ENCODE results near the gene EIF3K. TPM values are rescaled to one million over a fixed set of nuclear protein-coding genes. Genes with fewer than 3 reads are reported as not detected.

EIF3K gene
- total RNA-seq, 4 donors from 2014 or later: 326 to 534 (median 466) TPM

GRCh38 chr19:38682195-38682867, 63.3 kb downstream of the EIF3K start:
- TF ChIP-seq EP300 (IDR thresholded peaks at IDR 0.05): no peak
- TF ChIP-seq POLR2A (IDR thresholded peaks at IDR 0.05): no peak
- no peak for TF ChIP-seq CTCF (IDR thresholded peaks at IDR 0.05)
- H3K4me3 ChIP-seq: no peak overlapping the region
- H3K27me3 ChIP-seq: no peaks in the 10 kb centered on the region
- peaks cover 0 to 5% (median 0%) of the 10 kb centered on the region in 3 donors for H3K36me3 ChIP-seq
- peak overlapping the region in 3 of 4 donors; percentile 86 to 95 (median 90) for H3K27ac ChIP-seq
- DNase-seq (ENCODE audit: low spot score in 2 of 2): no peak
- 92% methylated on average over 5 to 11 of the region's 11 CpGs for WGBS, 2 donors
- H3K9me3 ChIP-seq: no peaks in the 10 kb centered on the region
- H3K4me1 ChIP-seq: peaks cover 0 to 95% (median 67%) of the 10 kb centered on the region in 4 donors

- no peak overlapping the region for H3K4me3 ChIP-seq
- H3K27me3 ChIP-seq: no peaks in the 10 kb centered on the region
- no peaks in the 10 kb centered on the region for H3K9me3 ChIP-seq
- peaks cover 0 to 5% (median 0%) of the 10 kb centered on the region in 3 donors for H3K36me3 ChIP-seq
- H3K4me1 ChIP-seq: peaks cover 0 to 95% (median 69%) of the 10 kb centered on the region in 4 donors
- peak overlapping the region; percentile 73 to 95 (median 88) for H3K27ac ChIP-seq
- WGBS, 2 donors: 72 to 77% methylated on average over 7 of the region's 7 CpGs
- DNase-seq (ENCODE audit: low spot score in 2 of 2): no peak
- TF ChIP-seq EP300 (IDR thresholded peaks at IDR 0.05) (no peak), POLR2A (IDR thresholded peaks at IDR 0.05) (no peak), CTCF (IDR thresholded peaks at IDR 0.05) (no peak)
Measured at GRCh38 chr19:38682872-38683392, 63.9 kb downstream of the EIF3K start.

- peak in 1 of 5 experiments; percentile 4 for TF ChIP-seq CTCF (IDR thresholded peaks at IDR 0.05)
- TF ChIP-seq POLR2A (IDR thresholded peaks at IDR 0.05): no peak
- peak in 1 of 2 donors; percentile 46 for TF ChIP-seq EP300 (IDR thresholded peaks at IDR 0.05)
Measured at GRCh38 chr19:38683393-38684077, 64.5 kb downstream of the EIF3K start.

GRCh38 chr19:38684078-38684861, 65.3 kb downstream of the EIF3K start:
- peaks cover 0 to 95% (median 63%) of the 10 kb centered on the region in 4 donors for H3K4me1 ChIP-seq
- no peaks in the 10 kb centered on the region for H3K9me3 ChIP-seq
- peaks cover 0 to 5% (median 0%) of the 10 kb centered on the region in 3 donors for H3K36me3 ChIP-seq
- TF ChIP-seq EP300 (IDR thresholded peaks at IDR 0.05) (peak in 1 of 2 donors; percentile 49), CTCF (IDR thresholded peaks at IDR 0.05) (no peak)
- 28 to 36% methylated on average over 7 of the region's 7 CpGs for WGBS, 2 donors
- peak overlapping the region; percentile 73 to 95 (median 88) for H3K27ac ChIP-seq
- no peak overlapping the region for H3K4me3 ChIP-seq
- DNase-seq (ENCODE audit: low spot score in 2 of 2): peak in 1 of 2 donors; percentile 43
- H3K27me3 ChIP-seq: no peaks in the 10 kb centered on the region

More at GRCh38 chr19:38683393-38684077, 64.5 kb downstream of the EIF3K start:
- H3K27ac ChIP-seq: peak overlapping the region; percentile 73 to 95 (median 88)
- no peak overlapping the region for H3K4me3 ChIP-seq
- no peaks in the 10 kb centered on the region for H3K9me3 ChIP-seq
- H3K27me3 ChIP-seq: no peaks in the 10 kb centered on the region
- no peak for DNase-seq (ENCODE audit: low spot score in 2 of 2)
- peaks cover 0 to 5% (median 0%) of the 10 kb centered on the region in 3 donors for H3K36me3 ChIP-seq
- peaks cover 0 to 95% (median 67%) of the 10 kb centered on the region in 4 donors for H3K4me1 ChIP-seq
- 46 to 56% methylated on average over 9 to 10 of the region's 10 CpGs for WGBS, 2 donors

All from tibial nerve (tissue), 4 donors.